ENCODE measurements around the gene ZBTB45.

DNA sequence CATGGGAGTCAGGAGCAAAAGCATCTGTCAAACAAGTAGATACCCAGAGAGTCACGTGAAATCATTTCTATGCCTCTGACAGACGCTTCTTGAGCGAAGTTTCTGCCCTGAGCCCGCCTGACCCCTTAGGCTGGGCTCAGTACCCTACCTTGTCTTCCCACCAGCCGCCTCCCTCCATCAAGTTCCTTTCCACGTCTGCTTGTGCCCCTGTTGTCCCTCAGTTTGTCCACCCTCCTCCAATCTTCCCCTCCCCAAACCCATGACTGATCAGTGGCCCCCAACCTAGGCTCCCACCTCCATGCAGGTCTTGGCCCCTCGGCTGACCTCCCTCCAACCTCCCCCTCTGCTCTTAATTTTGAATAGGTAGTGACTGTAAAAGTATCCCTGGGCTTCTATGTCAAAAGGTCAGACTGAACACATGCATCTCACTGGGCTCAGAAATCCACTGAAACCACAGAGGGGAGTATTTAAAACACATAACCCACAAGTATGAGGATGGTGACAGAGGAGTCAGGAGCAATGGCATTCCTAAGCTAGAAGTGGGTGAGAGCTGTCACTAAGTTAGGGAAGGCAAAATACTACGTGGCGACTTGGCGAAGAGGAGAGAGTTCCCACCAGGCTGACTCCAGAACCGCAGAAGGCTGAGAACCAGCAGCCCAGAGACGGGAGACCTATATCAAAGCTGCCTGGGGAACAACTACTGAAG is 45.2 kb downstream of the ZBTB45 start:
- no peak for TF ChIP-seq POLR2A (IDR thresholded peaks at IDR 0.05; ENCODE audit: extremely low read depth, insufficient read length)
- TF ChIP-seq, protein P1, sequence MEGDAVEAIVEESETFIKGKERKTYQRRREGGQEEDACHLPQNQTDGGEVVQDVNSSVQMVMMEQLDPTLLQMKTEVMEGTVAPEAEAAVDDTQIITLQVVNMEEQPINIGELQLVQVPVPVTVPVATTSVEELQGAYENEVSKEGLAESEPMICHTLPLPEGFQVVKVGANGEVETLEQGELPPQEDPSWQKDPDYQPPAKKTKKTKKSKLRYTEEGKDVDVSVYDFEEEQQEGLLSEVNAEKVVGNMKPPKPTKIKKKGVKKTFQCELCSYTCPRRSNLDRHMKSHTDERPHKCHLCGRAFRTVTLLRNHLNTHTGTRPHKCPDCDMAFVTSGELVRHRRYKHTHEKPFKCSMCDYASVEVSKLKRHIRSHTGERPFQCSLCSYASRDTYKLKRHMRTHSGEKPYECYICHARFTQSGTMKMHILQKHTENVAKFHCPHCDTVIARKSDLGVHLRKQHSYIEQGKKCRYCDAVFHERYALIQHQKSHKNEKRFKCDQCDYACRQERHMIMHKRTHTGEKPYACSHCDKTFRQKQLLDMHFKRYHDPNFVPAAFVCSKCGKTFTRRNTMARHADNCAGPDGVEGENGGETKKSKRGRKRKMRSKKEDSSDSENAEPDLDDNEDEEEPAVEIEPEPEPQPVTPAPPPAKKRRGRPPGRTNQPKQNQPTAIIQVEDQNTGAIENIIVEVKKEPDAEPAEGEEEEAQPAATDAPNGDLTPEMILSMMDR (IDR thresholded peaks at IDR 0.05; ENCODE audit: low read depth, low read length): no peak
- TF ChIP-seq, protein P2, sequence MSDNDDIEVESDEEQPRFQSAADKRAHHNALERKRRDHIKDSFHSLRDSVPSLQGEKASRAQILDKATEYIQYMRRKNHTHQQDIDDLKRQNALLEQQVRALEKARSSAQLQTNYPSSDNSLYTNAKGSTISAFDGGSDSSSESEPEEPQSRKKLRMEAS (IDR thresholded peaks at IDR 0.05; ENCODE audit: low read depth, low read length): no peak

Measured in NB4 (cell line).